Endodermal cell (in vitro differentiated cells): ENCODE data around the gene PMS1. TPM values are rescaled to one million over a fixed set of nuclear protein-coding genes. Genes with fewer than 3 reads are reported as not detected.
"Not testable (repeated sequence)": the region's sequence is repeated elsewhere in the genome, so short reads cannot be mapped to it uniquely, and the experiment has no call there.

Experiments used
- DNase-seq: peaks from one replicate; pipeline ENCODE4 v3.0.0-alpha.2; 2017
- H3K27ac ChIP-seq: 2 replicates; pipeline ENCODE4 v1.5.1; 2013; ENCODE audit warnings: mild to moderate bottlenecking, low read depth, low read length, moderate library complexity
- H3K27me3 ChIP-seq: 2 replicates; pipeline ENCODE4 v1.6.1; 2013; ENCODE audit warnings: mild to moderate bottlenecking, low read length, moderate library complexity; ENCODE audit not compliant: insufficient read depth, control insufficient read depth, poor library complexity, severe bottlenecking
- H3K36me3 ChIP-seq: 2 replicates; pipeline ENCODE4 v1.7.0; 2013; ENCODE audit warnings: mild to moderate bottlenecking, low read length, moderate library complexity; ENCODE audit not compliant: control insufficient read depth, insufficient read depth
- H3K4me1 ChIP-seq: one replicate; pipeline ENCODE4 v1.7.0; 2013; ENCODE audit warnings: low read length; ENCODE audit not compliant: control insufficient read depth, insufficient read depth
- H3K4me3 ChIP-seq: 2 replicates; pipeline ENCODE4 v1.5.1; 2013; ENCODE audit warnings: mild to moderate bottlenecking, low read length, moderate library complexity
- H3K9ac ChIP-seq: 2 replicates; pipeline ENCODE4 v1.6.1; 2013; ENCODE audit warnings: mild to moderate bottlenecking, low read length, moderate library complexity; ENCODE audit not compliant: poor library complexity, severe bottlenecking; ENCODE audit errors: extremely low read depth
- H3K9me3 ChIP-seq: 2 replicates; pipeline ENCODE4 v1.6.1; 2013; ENCODE audit warnings: mild to moderate bottlenecking, low read length, moderate library complexity; ENCODE audit not compliant: control insufficient read depth
- H3K27ac Mint-ChIP-seq: 2 replicates; pipeline ENCODE4 v1.8.0; 2020; ENCODE audit warnings: mixed read lengths
- H3K27me3 Mint-ChIP-seq: 2 replicates; pipeline ENCODE4 v1.8.0; 2021; ENCODE audit warnings: mild to moderate bottlenecking, mixed read lengths; ENCODE audit not compliant: insufficient read depth
- H3K36me3 Mint-ChIP-seq: 2 replicates; pipeline ENCODE4 v1.8.0; 2020; ENCODE audit warnings: low read depth, mixed read lengths
- H3K4me1 Mint-ChIP-seq: 2 replicates; pipeline ENCODE4 v1.8.0; 2020; ENCODE audit warnings: mixed read lengths
- H3K4me3 Mint-ChIP-seq: 2 replicates; pipeline ENCODE4 v1.8.0; 2020; ENCODE audit warnings: mild to moderate bottlenecking, moderate library complexity, mixed read lengths
- H3K9me3 Mint-ChIP-seq: 2 replicates; pipeline ENCODE4 v1.8.0; 2020; ENCODE audit warnings: mild to moderate bottlenecking, mixed read lengths
- CTCF ChIP-seq: fragments of 200-600 bp; sonication (generic); conservative IDR thresholded peaks from 2 replicates; pipeline ENCODE4 v1.5.0; 2021; ENCODE audit warnings: antibody characterized with exemption, mild to moderate bottlenecking
- WGBS, 2 experiments: methylation state at CpG; one replicate each; pipeline versions ENCODE4 v1.1.5 to v1.1.7; 2013; ENCODE audit warnings: missing lambda C conversion rate in 2 of 2, mixed read lengths in 1 of 2; ENCODE audit not compliant: insufficient coverage in 1 of 2, insufficient read length in 1 of 2; 5-methylcytosine and 5-hydroxymethylcytosine counted together
- total RNA-seq, 2 donors: library from RNA; stranded (reverse); fragmentation: NEBNext Ultra II Directional in 1 of 2; extraction: Animal tissue kit (Norgen Biotek cat#: 25700) in 1 of 2; gene quantifications; 2 replicates in 1 of 2; 3 replicates in 1 of 2; pipeline ENCODE4 v1.2.1, GENCODE V29; 2021

Gene PMS1
- total RNA-seq, 2 donors from 2014 or later: 51.9 to 61.5 TPM

GRCh38 chr2:189880429-189880828, 96.2 kb downstream of the PMS1 start:
- Mint-ChIP-seq H3K4me3 (peak overlapping the region; percentile 49), H3K9me3 (no peaks in the 10 kb centered on the region), H3K4me1 (peaks cover 43% of the 10 kb centered on the region), H3K27ac (peak overlapping the region; percentile 86), H3K27me3 (no peaks in the 10 kb centered on the region), H3K36me3 (peaks cover 23% of the 10 kb centered on the region)
- TF ChIP-seq CTCF: no peak
- H3K4me3 ChIP-seq: peak overlapping the region; percentile 38
- H3K9me3 ChIP-seq: no peaks in the 10 kb centered on the region
- H3K27ac ChIP-seq: no peak overlapping the region
- H3K36me3 ChIP-seq: peaks cover 29% of the 10 kb centered on the region
- no peaks in the 10 kb centered on the region for H3K27me3 ChIP-seq
- DNase-seq: no peak
- peak overlapping the region; percentile 82 for H3K9ac ChIP-seq
- 27 to 28% methylated on average over 2 of the region's 2 CpGs for WGBS, 2 experiments
- peaks cover 38% of the 10 kb centered on the region for H3K4me1 ChIP-seq

GRCh38 chr2:189880832-189881492, 96.7 kb downstream of the PMS1 start:
- Mint-ChIP-seq H3K27ac (peak overlapping the region; percentile 86), H3K4me3 (peak overlapping the region; percentile 49), H3K9me3 (no peaks in the 10 kb centered on the region), H3K36me3 (peaks cover 22% of the 10 kb centered on the region), H3K4me1 (peaks cover 44% of the 10 kb centered on the region), H3K27me3 (no peaks in the 10 kb centered on the region)
- Histone ChIP-seq H3K4me1 (peaks cover 38% of the 10 kb centered on the region), H3K9me3 (no peaks in the 10 kb centered on the region), H3K4me3 (peak overlapping the region; percentile 38), H3K36me3 (peaks cover 27% of the 10 kb centered on the region), H3K9ac (peak overlapping the region; percentile 82), H3K27me3 (no peaks in the 10 kb centered on the region), H3K27ac (no peak overlapping the region)
- 76 to 83% methylated on average over 3 to 5 of the region's 5 CpGs for WGBS, 2 experiments
- no peak for DNase-seq
- TF ChIP-seq CTCF: no peak

GRCh38 chr2:189885368-189885767, 101.1 kb downstream of the PMS1 start:
- no peaks in the 10 kb centered on the region for H3K27me3 Mint-ChIP-seq
- H3K27me3 ChIP-seq: no peaks in the 10 kb centered on the region
- H3K27ac Mint-ChIP-seq: peak overlapping the region; percentile 56
- H3K4me3 Mint-ChIP-seq: no peak overlapping the region
- no peak for TF ChIP-seq CTCF
- H3K36me3 Mint-ChIP-seq: peaks cover 9% of the 10 kb centered on the region
- peaks cover 24% of the 10 kb centered on the region for H3K9me3 ChIP-seq
- peaks cover 13% of the 10 kb centered on the region for H3K9me3 Mint-ChIP-seq
- H3K27ac ChIP-seq: no peak overlapping the region
- H3K36me3 ChIP-seq: no peaks in the 10 kb centered on the region
- H3K9ac ChIP-seq: no peak overlapping the region
- no peak for DNase-seq
- WGBS, 2 experiments: 67% methylated on average over 1 of the region's 2 CpGs; no CpG with 5 or more reads in 1 of the 2 experiments
- H3K4me3 ChIP-seq: peak overlapping the region; percentile 37
- peaks cover 38% of the 10 kb centered on the region for H3K4me1 Mint-ChIP-seq
- peaks cover 27% of the 10 kb centered on the region for H3K4me1 ChIP-seq

DNA sequence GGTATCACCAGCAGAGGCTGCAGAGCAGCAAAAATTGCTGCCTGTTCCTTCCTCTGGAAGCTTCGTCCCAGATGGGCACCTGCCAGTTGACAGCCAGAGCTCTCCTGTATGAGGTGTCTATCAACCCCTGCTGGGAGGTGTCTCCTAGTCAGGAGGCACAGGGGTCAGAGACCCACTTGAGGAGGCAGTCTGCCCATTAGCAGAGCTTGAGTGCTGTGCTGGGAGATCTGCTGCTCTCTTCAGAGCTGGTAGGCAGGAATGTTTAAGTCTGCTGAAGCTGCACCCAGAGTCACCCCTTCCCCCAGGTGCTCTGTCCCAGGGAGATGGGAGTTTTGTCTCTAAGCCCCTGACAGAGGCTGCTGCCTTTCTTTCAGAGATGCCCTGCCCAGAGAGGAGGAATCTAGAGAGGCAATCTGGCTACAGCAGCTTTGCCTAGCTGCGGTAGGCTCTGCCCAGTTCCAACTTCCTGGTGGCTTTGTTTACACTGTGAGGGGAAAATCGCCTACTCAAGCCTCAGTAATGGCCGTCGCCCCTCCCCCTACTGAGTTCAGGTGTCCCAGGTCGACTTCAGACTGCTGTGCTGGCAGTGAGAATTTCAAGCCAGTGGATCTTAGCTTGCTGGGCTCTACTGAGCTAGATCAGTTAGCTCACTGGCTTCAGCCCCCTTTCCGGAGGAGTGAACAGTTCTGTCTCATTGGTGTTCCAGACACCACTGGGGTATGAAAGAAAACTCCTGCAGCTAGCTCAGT, 108.5 kb downstream of the PMS1 start:
- H3K27me3 ChIP-seq, H3K4me3 ChIP-seq, H3K27ac ChIP-seq, H3K9ac ChIP-seq, H3K4me3 Mint-ChIP-seq, H3K36me3 ChIP-seq, H3K4me1 ChIP-seq, H3K4me1 Mint-ChIP-seq, H3K27me3 Mint-ChIP-seq: not testable (repeated sequence)
- H3K9me3 ChIP-seq: peaks cover 23% of the 10 kb centered on the region
- Mint-ChIP-seq H3K27ac (peak overlapping the region; percentile 83), H3K9me3 (peaks cover 30% of the 10 kb centered on the region), H3K36me3 (peaks cover 17% of the 10 kb centered on the region)
- WGBS, 2 experiments: 78 to 82% methylated on average over 3 to 7 of the region's 7 CpGs
- DNase-seq: peak; percentile 72
